ENCODE measurements around the gene ANKRD34A.

Gene ANKRD34A

GRCh38 chr1:145964328-145965118 is at the start of gene ANKRD34A, which contains the start of gene POLR3GL:
Gene ANKRD34A, minus strand, starts transcription at chr1:145964575. Its CDS starts 2,816 bp downstream, at chr1:145961759.
Gene POLR3GL, plus strand, starts transcription at chr1:145964690. Its CDS starts 10,176 bp downstream, at chr1:145974866.
- H3K4me3 ChIP-seq (replicated peaks; ENCODE audit: low read depth, low read length) = peak within 1 kb of the TSS; percentile 80
- no peak for TF ChIP-seq CTCF (IDR thresholded peaks at IDR 0.05; ENCODE audit: low read depth, low read length, missing control alignments)
- peak; percentile 80 for DNase-seq (ENCODE audit: extremely low read depth, low read depth)

DNA sequence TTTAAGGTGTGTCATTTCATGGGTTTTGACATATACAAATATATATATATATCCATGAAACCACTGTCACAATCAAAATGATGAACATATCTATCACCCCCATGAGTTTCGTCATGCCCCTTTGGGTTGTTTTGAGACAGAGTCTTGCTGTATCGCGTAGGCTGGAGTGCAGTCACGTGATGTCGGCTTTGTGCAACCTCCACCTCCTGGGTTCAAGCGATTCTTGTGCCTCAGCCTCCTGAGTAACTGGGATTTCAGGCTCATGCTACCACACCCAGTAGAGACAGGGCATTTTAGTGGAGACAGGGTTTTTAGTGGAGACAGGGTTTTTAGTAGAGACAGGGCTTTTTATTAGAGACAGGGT is 49.2 kb upstream of the ANKRD34A start:
- TF ChIP-seq CTCF (IDR thresholded peaks at IDR 0.05; ENCODE audit: low read depth, low read length, missing control alignments) = no peak
- DNase-seq (ENCODE audit: extremely low read depth, low read depth) = no peak
- H3K4me3 ChIP-seq (replicated peaks; ENCODE audit: low read depth, low read length) = no peak overlapping the region

GRCh38 chr1:146012703-146013558 is 48.6 kb upstream of the ANKRD34A start:
- peak; percentile 76 for DNase-seq (ENCODE audit: extremely low read depth, low read depth)
- peak; percentile 71 for TF ChIP-seq CTCF (IDR thresholded peaks at IDR 0.05; ENCODE audit: low read depth, low read length, missing control alignments)
- H3K4me3 ChIP-seq (replicated peaks; ENCODE audit: low read depth, low read length) = no peak overlapping the region

DNA sequence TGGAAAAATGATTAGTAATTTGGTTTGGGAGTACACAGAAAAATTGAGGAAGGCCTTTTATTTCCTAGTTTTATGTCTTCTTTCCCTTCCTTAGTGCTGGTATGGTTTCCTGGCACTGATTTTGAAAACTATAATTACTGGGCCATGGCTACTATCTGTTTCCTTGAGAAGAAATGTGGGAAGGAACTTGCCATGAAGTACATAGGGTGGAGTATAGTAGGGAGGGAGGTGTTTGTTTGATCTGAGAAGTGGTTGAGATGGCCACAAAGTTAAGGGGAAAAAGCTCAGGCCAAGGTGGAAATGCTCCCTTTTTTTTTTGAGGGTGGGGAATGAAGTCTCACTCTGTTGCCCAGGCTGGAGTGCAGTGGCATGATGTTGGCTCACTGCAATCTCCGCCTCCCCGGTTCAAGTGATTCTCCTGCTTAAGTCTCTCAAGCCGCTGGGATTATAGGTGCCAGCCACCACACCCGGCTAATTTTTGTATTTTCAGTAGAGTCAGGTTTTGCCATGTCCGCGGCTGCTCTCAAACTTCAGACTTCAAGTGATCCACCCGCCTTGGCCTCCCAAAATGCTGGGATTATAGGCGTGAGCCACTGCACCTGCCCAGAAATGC is 45.9 kb upstream of the ANKRD34A start:
- no peak for DNase-seq (ENCODE audit: extremely low read depth, low read depth)
- no peak for TF ChIP-seq CTCF (IDR thresholded peaks at IDR 0.05; ENCODE audit: low read depth, low read length, missing control alignments)
- H3K4me3 ChIP-seq (replicated peaks; ENCODE audit: low read depth, low read length) = no peak overlapping the region

- DNase-seq (ENCODE audit: extremely low read depth, low read depth) = no peak
- TF ChIP-seq CTCF (IDR thresholded peaks at IDR 0.05; ENCODE audit: low read depth, low read length, missing control alignments) = peak; percentile 1
- H3K4me3 ChIP-seq (replicated peaks; ENCODE audit: low read depth, low read length) = no peak overlapping the region
These were observed 43.2 kb upstream of the ANKRD34A start for GRCh38 chr1:146007489-146008133.

- no peak for DNase-seq (ENCODE audit: extremely low read depth, low read depth)
- H3K4me3 ChIP-seq (replicated peaks; ENCODE audit: low read depth, low read length) = no peak overlapping the region
- no peak for TF ChIP-seq CTCF (IDR thresholded peaks at IDR 0.05; ENCODE audit: low read depth, low read length, missing control alignments)
These were observed 37.3 kb upstream of the ANKRD34A start for GRCh38 chr1:146001709-146002108.
